Left lung (tissue), 14 donors: ENCODE data around the gene SLC26A11. TPM values are rescaled to one million over a fixed set of nuclear protein-coding genes. Genes with fewer than 3 reads are reported as not detected.

ENCODE experiments used
- ATAC-seq: fragments of 200-7000 bp; cut with Tn5 transposase; one replicate; pipeline ENCODE4 v1.9.1; 2020; ENCODE audit warnings: moderate library complexity
- DNase-seq, 4 donors: peaks; one replicate each; pipeline ENCODE4 v3.0.0-alpha.2; 2013 to 2020
- H3K27ac ChIP-seq, 2 donors: fragments of 200-600 bp; sonication (generic) in 1 of 2; one replicate each; pipeline versions ENCODE4 v1.5.0 to v1.8.0; 2020 to 2021
- H3K27me3 ChIP-seq, 2 donors: fragments of 200-600 bp; sonication (generic) in 1 of 2; one replicate each; pipeline versions ENCODE4 v1.5.0 to v1.8.0; 2020 to 2021
- H3K36me3 ChIP-seq, 2 donors: fragments of 200-600 bp; sonication (generic) in 1 of 2; one replicate each; pipeline versions ENCODE4 v1.5.0 to v1.8.0; 2020 to 2021
- H3K4me1 ChIP-seq, 2 donors: fragments of 200-600 bp; one replicate each; pipeline ENCODE4 v1.8.0; 2021
- H3K4me3 ChIP-seq, 2 donors: fragments of 200-600 bp; sonication (generic) in 1 of 2; one replicate each; pipeline versions ENCODE4 v1.5.0 to v1.8.0; 2020 to 2021; ENCODE audit warnings: mild to moderate bottlenecking in 1 of 2
- H3K9me3 ChIP-seq, 2 donors: fragments of 200-600 bp; sonication (generic) in 1 of 2; one replicate each; pipeline versions ENCODE4 v1.5.0 to v1.8.0; 2020 to 2021
- intact Hi-C, 2 donors: fragments of 100-400 bp; cut with DNase I; formaldehyde crosslinking; loops; one replicate each; pipeline versions ENCODE4 v1.11.2 to v1.14.2; 2022
- long read RNA-seq, 12 donors: library from polyadenylated mRNA in 2 of 12; unstranded in 2 of 12; transcript quantifications; one replicate each; pipeline ENCODE4 v2.0.0 and lab custom pipeline, GENCODE V29; 2019 to 2026
- polyA plus RNA-seq, 6 donors: library from polyadenylated mRNA; unstranded; fragments of 120-200 nt; gene quantifications; one replicate each; pipeline ENCODE4 v1.2.1, GENCODE V29; 2013; ENCODE audit not compliant: insufficient read length in 6 of 6
- total RNA-seq, 2 donors: library from RNA; stranded (reverse); fragmentation: NEBNext Ultra II Directional; extraction: Animal tissue kit (Norgen Biotek cat#: 25700); gene quantifications; one replicate each; pipeline ENCODE4 v1.2.1, GENCODE V29; 2021
- TF ChIP-seq, protein P1 (sequence below), 2 donors: fragments of 200-600 bp; sonication (generic) in 1 of 2; IDR thresholded peaks; one replicate each; pipeline versions ENCODE4 v1.5.0 to v1.8.0; 2021; ENCODE audit warnings: antibody characterized with exemption in 2 of 2
- donor health status: DM: no; HTN: yes; CAD: no.
- donor health status: DM: no; HTN: no; CAD: no.

The SLC26A11 gene
- 10 to 100 TPM; 31.9 to 36.0 TPM for total RNA-seq
- polyA plus RNA-seq, result 10 to 100 TPM; 22.3 to 29.5 (median 23.5) TPM
- long read RNA-seq, donor 1, partial matches to known transcripts, result 0 of 5 reads
- long read RNA-seq, donor 1, other reads (novel, unspliced or antisense), result 0 of 5 reads
- long read RNA-seq, donor 2, partial matches to known transcripts, result 9 of 17 reads
- long read RNA-seq, donor 2, other reads (novel, unspliced or antisense), result 0 of 17 reads
- long read RNA-seq, donor 3, partial matches to known transcripts, result 0 of 1 reads
- long read RNA-seq, donor 3, other reads (novel, unspliced or antisense), result 0 of 1 reads
- long read RNA-seq, donor 4, partial matches to known transcripts, result 5 of 6 reads
- long read RNA-seq, donor 4, other reads (novel, unspliced or antisense), result 0 of 6 reads
- long read RNA-seq, donor 5, partial matches to known transcripts, result 7 of 9 reads
- long read RNA-seq, donor 5, other reads (novel, unspliced or antisense), result 0 of 9 reads
- long read RNA-seq, donor 6, partial matches to known transcripts, result 0 of 2 reads
- long read RNA-seq, donor 6, other reads (novel, unspliced or antisense), result 0 of 2 reads
- long read RNA-seq, donor 7, partial matches to known transcripts, result 0 of 1 reads
- long read RNA-seq, donor 7, other reads (novel, unspliced or antisense), result 0 of 1 reads
- long read RNA-seq, donor 8, transcript SLC26A11-201 (18 exons, 2,885 nt), result major isoform, 6 of 8 reads
- long read RNA-seq, donor 8, partial matches to known transcripts, result 0 of 8 reads
- long read RNA-seq, donor 8, other reads (novel, unspliced or antisense), result 0 of 8 reads
- long read RNA-seq, donor 9, result 0 reads
- long read RNA-seq, donor 10, partial matches to known transcripts, result 0 of 4 reads
- long read RNA-seq, donor 10, other reads (novel, unspliced or antisense), result 2 of 4 reads
- long read RNA-seq, donor 11, result 0 reads
- long read RNA-seq, donor 12, partial matches to known transcripts, result 0 of 1 reads
- long read RNA-seq, donor 12, other reads (novel, unspliced or antisense), result 0 of 1 reads

GRCh38 chr17:80220054-80220735, at the start of gene SLC26A11, which contains the start of gene SGSH:
SLC26A11 (plus strand) TSS chr17:80220427; CDS start chr17:80221561, 1,134 bp downstream.
SGSH (minus strand) TSS chr17:80220333; CDS start chr17:80220313, 20 bp downstream.
- Histone ChIP-seq H3K4me3 (peak within 1 kb of the TSS; percentile 79 to 98), H3K9me3 (no peaks in the 10 kb centered on the region), H3K4me1 (peaks cover 11 to 42% of the 10 kb centered on the region in 2 donors), H3K36me3 (peaks cover 0 to 31% of the 10 kb centered on the region in 2 donors), H3K27ac (peak within 1 kb of the TSS; percentile 87 to 90), H3K27me3 (peaks cover 0 to 19% of the 10 kb centered on the region in 2 donors)
- intact Hi-C loops, result no loop called here
- ATAC-seq (peak; percentile 94), DNase-seq (peak; percentile 52 to 96 (median 80))
- TF ChIP-seq, protein P1, sequence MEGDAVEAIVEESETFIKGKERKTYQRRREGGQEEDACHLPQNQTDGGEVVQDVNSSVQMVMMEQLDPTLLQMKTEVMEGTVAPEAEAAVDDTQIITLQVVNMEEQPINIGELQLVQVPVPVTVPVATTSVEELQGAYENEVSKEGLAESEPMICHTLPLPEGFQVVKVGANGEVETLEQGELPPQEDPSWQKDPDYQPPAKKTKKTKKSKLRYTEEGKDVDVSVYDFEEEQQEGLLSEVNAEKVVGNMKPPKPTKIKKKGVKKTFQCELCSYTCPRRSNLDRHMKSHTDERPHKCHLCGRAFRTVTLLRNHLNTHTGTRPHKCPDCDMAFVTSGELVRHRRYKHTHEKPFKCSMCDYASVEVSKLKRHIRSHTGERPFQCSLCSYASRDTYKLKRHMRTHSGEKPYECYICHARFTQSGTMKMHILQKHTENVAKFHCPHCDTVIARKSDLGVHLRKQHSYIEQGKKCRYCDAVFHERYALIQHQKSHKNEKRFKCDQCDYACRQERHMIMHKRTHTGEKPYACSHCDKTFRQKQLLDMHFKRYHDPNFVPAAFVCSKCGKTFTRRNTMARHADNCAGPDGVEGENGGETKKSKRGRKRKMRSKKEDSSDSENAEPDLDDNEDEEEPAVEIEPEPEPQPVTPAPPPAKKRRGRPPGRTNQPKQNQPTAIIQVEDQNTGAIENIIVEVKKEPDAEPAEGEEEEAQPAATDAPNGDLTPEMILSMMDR (IDR thresholded peaks at IDR 0.05), result no peak

DNA sequence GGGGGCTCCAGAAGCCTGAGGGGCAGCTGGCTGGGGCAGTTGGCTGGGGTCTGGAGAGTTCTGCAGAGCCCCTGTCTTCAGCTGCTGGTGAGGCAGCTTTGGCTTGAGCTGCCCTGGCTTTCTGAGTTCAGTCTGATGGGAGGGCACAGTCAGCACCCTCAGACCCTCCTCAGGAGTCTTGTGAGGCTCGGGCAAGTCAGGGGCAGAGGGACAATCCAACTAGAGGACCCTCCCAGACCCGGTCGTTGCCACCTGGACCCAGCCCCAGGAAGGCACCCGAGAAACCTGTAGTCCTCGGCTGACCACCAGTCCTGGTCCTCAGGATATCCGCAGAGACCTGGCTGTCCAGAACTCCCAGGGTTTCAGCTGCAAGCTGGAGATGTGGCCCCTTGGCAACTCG, 48.5 kb upstream of the SLC26A11 start:
- no peak for DNase-seq
- Histone ChIP-seq H3K9me3 (no peaks in the 10 kb centered on the region), H3K4me3 (no peak overlapping the region), H3K27ac (no peak overlapping the region), H3K36me3 (no peaks in the 10 kb centered on the region), H3K27me3 (no peaks in the 10 kb centered on the region), H3K4me1 (peaks cover 0 to 5% of the 10 kb centered on the region in 2 donors)
- TF ChIP-seq, protein P1 (IDR thresholded peaks at IDR 0.05), result no peak
- intact Hi-C loops, result no loop called here
- no peak for ATAC-seq

DNA sequence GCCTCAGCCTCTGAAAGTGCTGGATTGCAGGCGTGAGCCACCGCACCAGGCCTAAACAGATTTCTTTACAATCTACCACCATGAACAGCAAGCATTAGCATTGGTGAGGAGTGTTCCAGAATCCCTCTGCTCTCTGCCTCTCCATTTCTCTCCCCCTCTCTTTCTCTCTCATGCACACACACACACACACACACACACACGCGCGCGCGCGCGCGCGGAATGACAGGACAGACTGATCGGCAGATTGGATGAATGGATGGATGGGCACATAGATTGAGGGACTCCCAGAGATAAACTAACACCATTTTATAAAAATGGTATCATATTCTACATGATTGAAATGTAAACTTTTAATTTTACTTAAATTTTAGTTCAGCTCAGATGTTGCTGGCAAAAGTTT, 47.1 kb upstream of the SLC26A11 start:
- Histone ChIP-seq H3K4me1 (peaks cover 0 to 5% of the 10 kb centered on the region in 2 donors), H3K4me3 (no peak overlapping the region), H3K27ac (no peak overlapping the region), H3K9me3 (no peaks in the 10 kb centered on the region), H3K27me3 (no peaks in the 10 kb centered on the region), H3K36me3 (no peaks in the 10 kb centered on the region)
- no peak for DNase-seq
- TF ChIP-seq, protein P1 (IDR thresholded peaks at IDR 0.05), result no peak
- intact Hi-C loops, result no loop called here
- ATAC-seq, result no peak

DNA sequence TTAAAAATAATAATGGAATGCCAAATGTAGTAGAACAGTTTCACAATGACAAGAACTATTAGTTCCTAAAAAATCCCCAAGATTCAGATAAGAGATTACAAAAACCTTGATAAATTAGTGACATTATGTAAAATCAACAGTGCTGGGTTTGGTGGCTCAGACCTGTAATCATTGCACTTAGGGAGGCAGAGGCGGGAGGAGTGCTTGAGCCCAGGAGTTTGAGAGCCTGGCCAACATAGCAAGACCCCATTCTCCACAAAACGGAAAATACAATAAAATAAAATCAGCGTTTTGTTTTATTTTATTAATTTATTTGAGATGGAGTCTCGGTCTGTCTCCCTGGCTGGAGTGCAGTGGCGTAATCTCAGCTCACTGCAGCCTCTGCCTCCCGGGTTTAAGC, 46.3 kb upstream of the SLC26A11 start:
- H3K27me3 ChIP-seq, result no peaks in the 10 kb centered on the region
- H3K36me3 ChIP-seq, result no peaks in the 10 kb centered on the region
- no peak overlapping the region for H3K27ac ChIP-seq
- peaks cover 0 to 5% of the 10 kb centered on the region in 2 donors for H3K4me1 ChIP-seq
- H3K4me3 ChIP-seq, result no peak overlapping the region
- H3K9me3 ChIP-seq, result no peaks in the 10 kb centered on the region
- intact Hi-C loops, result no loop called here
- DNase-seq (no peak), ATAC-seq (no peak)
- TF ChIP-seq, protein P1 (IDR thresholded peaks at IDR 0.05), result no peak
